ENCODE measurements around the gene GALNT3.

Gene GALNT3

DNA sequence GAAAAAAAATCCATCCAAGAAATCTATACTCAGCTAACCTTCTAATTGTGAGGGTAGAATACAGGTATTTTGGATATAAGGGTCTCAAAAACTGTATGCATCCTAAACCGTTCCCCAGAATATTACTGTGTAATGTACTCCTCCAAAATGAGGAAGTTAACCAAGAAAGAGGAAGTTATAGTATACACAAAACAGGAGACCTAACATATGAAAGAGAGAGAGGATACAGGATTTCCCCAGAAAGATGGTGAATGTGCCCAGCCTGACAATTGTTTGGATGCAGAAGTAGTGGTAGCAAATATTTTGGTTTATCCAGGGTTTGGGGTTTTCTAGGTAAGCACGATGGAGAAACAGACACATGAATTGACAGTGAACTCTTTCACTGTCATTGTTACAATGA is 50.6 kb downstream of the GALNT3 start:
- Histone ChIP-seq H3K4me3 (ENCODE audit: insufficient read depth, low read length, poor library complexity, severe bottlenecking) (no peak overlapping the region), H4K20me1 (ENCODE audit: low read depth, low read length) (no peaks in the 10 kb centered on the region), H3K4me2 (ENCODE audit: low read depth, low read length, poor library complexity, severe bottlenecking) (no peak overlapping the region), H2AFZ (ENCODE audit: low read depth, low read length, severe bottlenecking) (no peak overlapping the region), H3K79me2 (ENCODE audit: insufficient read depth, low read length) (no peaks in the 10 kb centered on the region), H3K36me3 (ENCODE audit: low read length) (no peaks in the 10 kb centered on the region), H3K27me3 (ENCODE audit: low read length) (no peaks in the 10 kb centered on the region), H3K9me3 (ENCODE audit: insufficient read depth, low read length) (no peaks in the 10 kb centered on the region), H3F3A (ENCODE audit: insufficient read depth) (no peaks in the 10 kb centered on the region), H3K27ac (ENCODE audit: low read depth, low read length) (no peak overlapping the region), H3K9me2 (replicated peaks; ENCODE audit: insufficient read depth, low read length) (no peaks in the 10 kb centered on the region), H3K9ac (ENCODE audit: low read length) (no peak overlapping the region)
- TF ChIP-seq CTCF (IDR thresholded peaks at IDR 0.05; ENCODE audit: insufficient read depth, low read length, poor library complexity, severe bottlenecking) (no peak), EZH2phosphoT487 (conservative IDR thresholded peaks at IDR 0.05; ENCODE audit: low read length) (no peak)

DNA sequence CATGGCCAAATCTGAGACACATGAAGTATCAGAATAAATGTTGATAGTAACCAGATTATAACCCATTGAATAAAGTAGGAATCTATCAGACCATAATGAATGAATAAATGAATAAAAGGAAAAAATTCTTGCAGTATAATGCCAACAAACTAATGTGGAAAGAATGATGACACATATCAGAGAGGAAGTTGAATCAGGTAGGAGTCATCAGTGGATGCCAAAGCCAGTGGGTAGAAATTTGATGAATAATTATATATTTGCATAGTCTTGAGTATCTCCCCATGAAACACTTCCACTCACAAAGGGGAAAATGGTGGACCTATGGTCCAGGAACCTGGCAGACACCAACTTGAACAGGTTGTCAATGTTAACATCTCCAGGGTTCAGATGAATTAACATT is 68.6 kb downstream of the GALNT3 start:
- H3K36me3 ChIP-seq (ENCODE audit: low read length), result no peaks in the 10 kb centered on the region
- H3K4me2 ChIP-seq (ENCODE audit: low read depth, low read length, poor library complexity, severe bottlenecking), result no peak overlapping the region
- H3F3A ChIP-seq (ENCODE audit: insufficient read depth), result no peaks in the 10 kb centered on the region
- H3K4me3 ChIP-seq (ENCODE audit: insufficient read depth, low read length, poor library complexity, severe bottlenecking), result no peak overlapping the region
- no peaks in the 10 kb centered on the region for H3K79me2 ChIP-seq (ENCODE audit: insufficient read depth, low read length)
- no peak overlapping the region for H3K27ac ChIP-seq (ENCODE audit: low read depth, low read length)
- no peaks in the 10 kb centered on the region for H4K20me1 ChIP-seq (ENCODE audit: low read depth, low read length)
- H2AFZ ChIP-seq (ENCODE audit: low read depth, low read length, severe bottlenecking), result no peak overlapping the region
- H3K9ac ChIP-seq (ENCODE audit: low read length), result no peak overlapping the region
- no peaks in the 10 kb centered on the region for H3K9me3 ChIP-seq (ENCODE audit: insufficient read depth, low read length)
- H3K27me3 ChIP-seq (ENCODE audit: low read length), result no peaks in the 10 kb centered on the region
- TF ChIP-seq CTCF (IDR thresholded peaks at IDR 0.05; ENCODE audit: insufficient read depth, low read length, poor library complexity, severe bottlenecking), result no peak
- no peak for TF ChIP-seq EZH2phosphoT487 (conservative IDR thresholded peaks at IDR 0.05; ENCODE audit: low read length)
- no peaks in the 10 kb centered on the region for H3K9me2 ChIP-seq (replicated peaks; ENCODE audit: insufficient read depth, low read length)

GRCh38 chr2:165720511-165720910 is 73.5 kb downstream of the GALNT3 start:
- no peak overlapping the region for H2AFZ ChIP-seq (ENCODE audit: low read depth, low read length, severe bottlenecking)
- TF ChIP-seq CTCF (IDR thresholded peaks at IDR 0.05; ENCODE audit: insufficient read depth, low read length, poor library complexity, severe bottlenecking) (no peak), EZH2phosphoT487 (conservative IDR thresholded peaks at IDR 0.05; ENCODE audit: low read length) (no peak)

More at GRCh38 chr2:165720511-165720910, 73.5 kb downstream of the GALNT3 start:
- Histone ChIP-seq H3K27ac (ENCODE audit: low read depth, low read length) (no peak overlapping the region), H4K20me1 (ENCODE audit: low read depth, low read length) (no peaks in the 10 kb centered on the region), H3F3A (ENCODE audit: insufficient read depth) (no peaks in the 10 kb centered on the region), H3K9me2 (replicated peaks; ENCODE audit: insufficient read depth, low read length) (no peaks in the 10 kb centered on the region), H3K4me3 (ENCODE audit: insufficient read depth, low read length, poor library complexity, severe bottlenecking) (no peak overlapping the region), H3K9me3 (ENCODE audit: insufficient read depth, low read length) (no peaks in the 10 kb centered on the region), H3K9ac (ENCODE audit: low read length) (no peak overlapping the region), H3K27me3 (ENCODE audit: low read length) (no peaks in the 10 kb centered on the region), H3K36me3 (ENCODE audit: low read length) (no peaks in the 10 kb centered on the region), H3K79me2 (ENCODE audit: insufficient read depth, low read length) (no peaks in the 10 kb centered on the region), H3K4me2 (ENCODE audit: low read depth, low read length, poor library complexity, severe bottlenecking) (no peak overlapping the region)
